ENCODE data around the gene MEIS2. TPM values are rescaled to one million over a fixed set of nuclear protein-coding genes. Genes with fewer than 3 reads are reported as not detected.

The MEIS2 gene
- polyA plus RNA-seq, 1 donor = 19.7 TPM

- no CpG with 5 or more reads among the region's 4 CpGs for WGBS (ENCODE audit: insufficient coverage, low lambda C conversion rate)
- H3K4me3 ChIP-seq (ENCODE audit: low read length) = no peak overlapping the region
- H3K4me1 ChIP-seq (ENCODE audit: control insufficient read depth, insufficient read depth, low read length) = no peaks in the 10 kb centered on the region
- no peak for DNase-seq
- no peaks in the 10 kb centered on the region for H3K9me3 ChIP-seq (ENCODE audit: control insufficient read depth, low read depth, low read length)
- H3K27me3 ChIP-seq (ENCODE audit: control insufficient read depth, insufficient read depth, low read length) = peaks cover 33% of the 10 kb centered on the region
- no peak overlapping the region for H3K27ac ChIP-seq (ENCODE audit: low read length)
- no peaks in the 10 kb centered on the region for H3K36me3 ChIP-seq (ENCODE audit: control insufficient read depth, insufficient read depth, low read length)
Observed at GRCh38 chr15:36950371-36950770, 150.0 kb downstream of the MEIS2 start.

GRCh38 chr15:36948982-36949381, 151.4 kb downstream of the MEIS2 start:
- peaks cover 44% of the 10 kb centered on the region for H3K27me3 ChIP-seq (ENCODE audit: control insufficient read depth, insufficient read depth, low read length)
- WGBS (ENCODE audit: insufficient coverage, low lambda C conversion rate) = 79% methylated on average over 2 of the region's 3 CpGs

GRCh38 chr15:36947035-36947719, 153.2 kb downstream of the MEIS2 start:
- Histone ChIP-seq H3K27ac (ENCODE audit: low read length) (no peak overlapping the region), H3K4me1 (ENCODE audit: control insufficient read depth, insufficient read depth, low read length) (no peaks in the 10 kb centered on the region), H3K27me3 (ENCODE audit: control insufficient read depth, insufficient read depth, low read length) (peaks cover 51% of the 10 kb centered on the region), H3K4me3 (ENCODE audit: low read length) (no peak overlapping the region), H3K9me3 (ENCODE audit: control insufficient read depth, low read depth, low read length) (no peaks in the 10 kb centered on the region), H3K36me3 (ENCODE audit: control insufficient read depth, insufficient read depth, low read length) (no peaks in the 10 kb centered on the region)
- WGBS (ENCODE audit: insufficient coverage, low lambda C conversion rate) = 100% methylated on average over 1 of the region's 4 CpGs
- DNase-seq = no peak

More at GRCh38 chr15:36948982-36949381, 151.4 kb downstream of the MEIS2 start:
- Histone ChIP-seq H3K36me3 (ENCODE audit: control insufficient read depth, insufficient read depth, low read length) (no peaks in the 10 kb centered on the region), H3K4me3 (ENCODE audit: low read length) (no peak overlapping the region), H3K4me1 (ENCODE audit: control insufficient read depth, insufficient read depth, low read length) (no peaks in the 10 kb centered on the region), H3K27ac (ENCODE audit: low read length) (no peak overlapping the region), H3K9me3 (ENCODE audit: control insufficient read depth, low read depth, low read length) (no peaks in the 10 kb centered on the region)
- no peak for DNase-seq

- 20% methylated on average over 1 of the region's 6 CpGs for WGBS (ENCODE audit: insufficient coverage, low lambda C conversion rate)
- Histone ChIP-seq H3K27me3 (ENCODE audit: control insufficient read depth, insufficient read depth, low read length) (peaks cover 41% of the 10 kb centered on the region), H3K27ac (ENCODE audit: low read length) (no peak overlapping the region), H3K9me3 (ENCODE audit: control insufficient read depth, low read depth, low read length) (no peaks in the 10 kb centered on the region), H3K4me1 (ENCODE audit: control insufficient read depth, insufficient read depth, low read length) (peaks cover 10% of the 10 kb centered on the region), H3K4me3 (ENCODE audit: low read length) (no peak overlapping the region), H3K36me3 (ENCODE audit: control insufficient read depth, insufficient read depth, low read length) (no peaks in the 10 kb centered on the region)
- DNase-seq = no peak
Observed at GRCh38 chr15:36944442-36944841, 155.9 kb downstream of the MEIS2 start.

- 36% methylated on average over 3 of the region's 6 CpGs for WGBS (ENCODE audit: insufficient coverage, low lambda C conversion rate)
- H3K36me3 ChIP-seq (ENCODE audit: control insufficient read depth, insufficient read depth, low read length) = no peaks in the 10 kb centered on the region
- no peak overlapping the region for H3K4me3 ChIP-seq (ENCODE audit: low read length)
- DNase-seq = peak in 1 of 2 donors; percentile 16
- H3K27ac ChIP-seq (ENCODE audit: low read length) = no peak overlapping the region
- peaks cover 10% of the 10 kb centered on the region for H3K4me1 ChIP-seq (ENCODE audit: control insufficient read depth, insufficient read depth, low read length)
- peaks cover 34% of the 10 kb centered on the region for H3K27me3 ChIP-seq (ENCODE audit: control insufficient read depth, insufficient read depth, low read length)
- no peaks in the 10 kb centered on the region for H3K9me3 ChIP-seq (ENCODE audit: control insufficient read depth, low read depth, low read length)
Observed at GRCh38 chr15:36943508-36944361, 156.6 kb downstream of the MEIS2 start.

GRCh38 chr15:36942248-36942827, 158.0 kb downstream of the MEIS2 start:
- Histone ChIP-seq H3K27me3 (ENCODE audit: control insufficient read depth, insufficient read depth, low read length) (peaks cover 27% of the 10 kb centered on the region), H3K36me3 (ENCODE audit: control insufficient read depth, insufficient read depth, low read length) (no peaks in the 10 kb centered on the region), H3K4me3 (ENCODE audit: low read length) (no peak overlapping the region), H3K9me3 (ENCODE audit: control insufficient read depth, low read depth, low read length) (no peaks in the 10 kb centered on the region), H3K4me1 (ENCODE audit: control insufficient read depth, insufficient read depth, low read length) (peaks cover 10% of the 10 kb centered on the region), H3K27ac (ENCODE audit: low read length) (no peak overlapping the region)
- 76% methylated on average over 4 of the region's 6 CpGs for WGBS (ENCODE audit: insufficient coverage, low lambda C conversion rate)
- DNase-seq = no peak

- Histone ChIP-seq H3K36me3 (ENCODE audit: control insufficient read depth, insufficient read depth, low read length) (no peaks in the 10 kb centered on the region), H3K9me3 (ENCODE audit: control insufficient read depth, low read depth, low read length) (no peaks in the 10 kb centered on the region), H3K4me1 (ENCODE audit: control insufficient read depth, insufficient read depth, low read length) (peaks cover 10% of the 10 kb centered on the region), H3K27ac (ENCODE audit: low read length) (no peak overlapping the region), H3K27me3 (ENCODE audit: control insufficient read depth, insufficient read depth, low read length) (peaks cover 24% of the 10 kb centered on the region), H3K4me3 (ENCODE audit: low read length) (no peak overlapping the region)
- no CpG with 5 or more reads among the region's 4 CpGs for WGBS (ENCODE audit: insufficient coverage, low lambda C conversion rate)
- DNase-seq = no peak
Observed at GRCh38 chr15:36941798-36942197, 158.6 kb downstream of the MEIS2 start.

GRCh38 chr15:36940636-36941260, 159.6 kb downstream of the MEIS2 start:
- Histone ChIP-seq H3K4me1 (ENCODE audit: control insufficient read depth, insufficient read depth, low read length) (peaks cover 10% of the 10 kb centered on the region), H3K27me3 (ENCODE audit: control insufficient read depth, insufficient read depth, low read length) (peaks cover 21% of the 10 kb centered on the region), H3K9me3 (ENCODE audit: control insufficient read depth, low read depth, low read length) (no peaks in the 10 kb centered on the region), H3K4me3 (ENCODE audit: low read length) (no peak overlapping the region), H3K27ac (ENCODE audit: low read length) (no peak overlapping the region), H3K36me3 (ENCODE audit: control insufficient read depth, insufficient read depth, low read length) (no peaks in the 10 kb centered on the region)
- peak; percentile 32 to 86 for DNase-seq
- no CpG with 5 or more reads among the region's 3 CpGs for WGBS (ENCODE audit: insufficient coverage, low lambda C conversion rate)

GRCh38 chr15:36940219-36940618, 160.1 kb downstream of the MEIS2 start:
- Histone ChIP-seq H3K4me1 (ENCODE audit: control insufficient read depth, insufficient read depth, low read length) (peaks cover 10% of the 10 kb centered on the region), H3K27me3 (ENCODE audit: control insufficient read depth, insufficient read depth, low read length) (peaks cover 17% of the 10 kb centered on the region), H3K9me3 (ENCODE audit: control insufficient read depth, low read depth, low read length) (no peaks in the 10 kb centered on the region), H3K4me3 (ENCODE audit: low read length) (no peak overlapping the region), H3K27ac (ENCODE audit: low read length) (no peak overlapping the region), H3K36me3 (ENCODE audit: control insufficient read depth, insufficient read depth, low read length) (no peaks in the 10 kb centered on the region)
- DNase-seq = no peak
- WGBS (ENCODE audit: insufficient coverage, low lambda C conversion rate) = 88% methylated on average over 1 of the region's 3 CpGs

GRCh38 chr15:36938764-36939163, 161.6 kb downstream of the MEIS2 start:
- peaks cover 7% of the 10 kb centered on the region for H3K27me3 ChIP-seq (ENCODE audit: control insufficient read depth, insufficient read depth, low read length)
- DNase-seq = no peak
- H3K4me3 ChIP-seq (ENCODE audit: low read length) = no peak overlapping the region
- 97% methylated on average over 3 of the region's 7 CpGs for WGBS (ENCODE audit: insufficient coverage, low lambda C conversion rate)
- no peaks in the 10 kb centered on the region for H3K36me3 ChIP-seq (ENCODE audit: control insufficient read depth, insufficient read depth, low read length)
- H3K4me1 ChIP-seq (ENCODE audit: control insufficient read depth, insufficient read depth, low read length) = peaks cover 10% of the 10 kb centered on the region
- H3K27ac ChIP-seq (ENCODE audit: low read length) = no peak overlapping the region
- no peaks in the 10 kb centered on the region for H3K9me3 ChIP-seq (ENCODE audit: control insufficient read depth, low read depth, low read length)

Measured in large intestine (tissue), 3 donors.